ENCODE results near the gene ZACN.
"Not testable (repeated sequence)": the region's sequence is repeated elsewhere in the genome, so short reads cannot be mapped to it uniquely, and the experiment has no call there.

ZACN gene

DNA sequence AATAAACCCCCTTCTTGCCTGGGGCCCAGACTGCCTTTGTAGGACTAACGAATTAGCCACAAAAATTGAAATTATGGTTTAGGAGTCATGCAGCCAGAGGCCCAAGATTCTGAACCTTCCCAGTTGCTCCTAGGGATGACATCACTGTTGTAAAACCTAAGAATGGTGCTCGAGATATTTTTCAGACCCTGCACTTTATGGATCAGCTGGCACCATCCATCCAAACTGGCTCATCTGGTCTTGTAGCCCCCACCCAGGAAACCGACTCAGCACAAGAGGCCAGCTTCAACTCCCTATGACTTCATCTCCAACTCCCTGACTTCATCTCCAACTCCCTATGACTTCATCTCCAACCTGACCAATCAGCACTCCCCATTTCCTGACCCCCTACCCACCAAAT lies 40.9 kb upstream of the ZACN start:
- H3K4me3 ChIP-seq (ENCODE audit: low read depth, low read length) = no peak overlapping the region
- TF ChIP-seq, protein P1, sequence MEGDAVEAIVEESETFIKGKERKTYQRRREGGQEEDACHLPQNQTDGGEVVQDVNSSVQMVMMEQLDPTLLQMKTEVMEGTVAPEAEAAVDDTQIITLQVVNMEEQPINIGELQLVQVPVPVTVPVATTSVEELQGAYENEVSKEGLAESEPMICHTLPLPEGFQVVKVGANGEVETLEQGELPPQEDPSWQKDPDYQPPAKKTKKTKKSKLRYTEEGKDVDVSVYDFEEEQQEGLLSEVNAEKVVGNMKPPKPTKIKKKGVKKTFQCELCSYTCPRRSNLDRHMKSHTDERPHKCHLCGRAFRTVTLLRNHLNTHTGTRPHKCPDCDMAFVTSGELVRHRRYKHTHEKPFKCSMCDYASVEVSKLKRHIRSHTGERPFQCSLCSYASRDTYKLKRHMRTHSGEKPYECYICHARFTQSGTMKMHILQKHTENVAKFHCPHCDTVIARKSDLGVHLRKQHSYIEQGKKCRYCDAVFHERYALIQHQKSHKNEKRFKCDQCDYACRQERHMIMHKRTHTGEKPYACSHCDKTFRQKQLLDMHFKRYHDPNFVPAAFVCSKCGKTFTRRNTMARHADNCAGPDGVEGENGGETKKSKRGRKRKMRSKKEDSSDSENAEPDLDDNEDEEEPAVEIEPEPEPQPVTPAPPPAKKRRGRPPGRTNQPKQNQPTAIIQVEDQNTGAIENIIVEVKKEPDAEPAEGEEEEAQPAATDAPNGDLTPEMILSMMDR (IDR thresholded peaks at IDR 0.05; ENCODE audit: low read depth, low read length) = no peak

DNA sequence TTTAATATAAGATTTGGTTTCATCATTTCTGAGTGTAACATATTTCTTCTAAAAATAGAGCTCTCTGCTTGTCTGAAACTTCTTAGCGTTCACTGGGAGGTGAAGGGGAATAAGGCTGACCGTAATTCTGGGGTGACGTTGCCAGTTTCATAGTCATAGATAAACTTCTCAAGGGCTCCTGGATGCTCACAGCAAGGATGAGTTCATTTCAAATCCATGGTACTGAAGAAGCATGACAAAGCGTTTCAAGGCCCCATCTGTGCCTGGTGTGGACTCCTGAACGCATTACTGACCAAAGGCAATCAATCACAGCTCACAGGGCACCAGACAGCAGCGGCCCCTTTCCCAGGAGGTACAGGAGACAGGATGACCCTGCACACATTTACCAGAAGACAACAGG lies 39.9 kb upstream of the ZACN start:
- H3K4me3 ChIP-seq (ENCODE audit: low read depth, low read length) = no peak overlapping the region
- TF ChIP-seq, protein P1 (IDR thresholded peaks at IDR 0.05; ENCODE audit: low read depth, low read length) = no peak

DNA sequence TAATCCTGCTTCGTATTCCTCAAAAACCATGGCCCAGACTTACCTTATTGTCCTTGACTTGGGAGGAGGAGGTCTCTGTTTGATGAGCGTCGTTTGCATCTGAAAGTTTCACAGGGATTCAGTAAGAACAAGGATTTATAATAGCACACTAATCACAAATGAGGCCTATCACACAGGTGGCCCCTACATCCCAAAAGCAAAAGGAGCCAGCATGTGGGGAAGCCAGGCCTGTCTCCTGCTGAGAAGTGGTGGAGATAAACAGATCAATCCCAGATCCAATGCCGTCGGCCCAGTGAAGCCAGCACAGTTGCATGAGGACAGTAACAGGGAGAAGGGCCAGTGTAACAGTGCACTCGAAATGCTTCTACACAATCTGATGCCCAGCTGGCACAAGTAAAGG lies 38.6 kb upstream of the ZACN start:
- no peak overlapping the region for H3K4me3 ChIP-seq (ENCODE audit: low read depth, low read length)
- TF ChIP-seq, protein P1 (IDR thresholded peaks at IDR 0.05; ENCODE audit: low read depth, low read length) = no peak

DNA sequence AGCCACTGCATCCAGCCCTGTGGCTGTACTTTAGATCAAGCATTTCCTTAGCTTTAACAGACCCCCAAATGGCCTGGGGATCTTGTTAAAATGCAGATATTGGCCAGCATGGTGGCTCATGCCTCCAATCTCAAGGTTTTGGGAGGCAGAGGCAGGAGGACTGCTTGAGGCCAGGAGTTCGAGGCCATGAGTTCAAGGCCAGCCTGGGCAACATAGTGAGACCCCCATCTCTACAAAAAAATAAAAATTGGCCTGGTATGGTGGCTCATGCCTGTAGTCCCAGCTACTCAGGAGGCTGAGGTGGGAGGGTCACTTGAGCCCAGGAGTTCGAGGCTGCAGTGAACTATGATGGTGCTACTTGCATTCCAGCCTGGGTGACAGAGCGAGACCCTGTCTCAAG lies 36.1 kb upstream of the ZACN start:
- not testable (repeated sequence) for H3K4me3 ChIP-seq (ENCODE audit: low read depth, low read length)

DNA sequence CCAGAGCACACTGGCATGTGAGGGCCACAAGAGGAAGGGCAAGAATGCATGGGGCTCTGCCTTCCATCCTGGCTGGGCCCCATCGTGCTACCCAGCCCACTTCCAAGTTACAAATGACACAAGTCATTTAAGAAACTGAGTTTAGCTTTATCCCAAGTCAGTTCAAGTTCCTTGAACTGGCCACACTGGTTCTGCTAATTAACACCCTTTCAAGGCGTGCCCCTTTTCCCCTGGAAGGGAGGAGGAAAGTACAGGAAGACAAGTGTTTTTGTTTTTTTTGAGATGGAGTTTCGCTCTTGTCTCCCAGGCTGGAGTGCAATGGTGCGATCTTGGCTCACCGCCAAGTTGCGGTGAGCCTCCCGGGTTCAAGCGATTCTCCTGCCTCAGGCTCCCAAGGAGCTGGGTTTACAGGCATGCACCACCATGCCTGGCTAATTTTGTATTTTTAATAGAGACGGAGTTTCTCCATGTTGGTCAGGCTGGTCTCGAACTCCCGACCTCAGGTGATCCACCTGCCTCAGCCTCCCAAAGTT lies 34.4 kb upstream of the ZACN start:
- H3K4me3 ChIP-seq (ENCODE audit: low read depth, low read length) = not testable (repeated sequence)

DNA sequence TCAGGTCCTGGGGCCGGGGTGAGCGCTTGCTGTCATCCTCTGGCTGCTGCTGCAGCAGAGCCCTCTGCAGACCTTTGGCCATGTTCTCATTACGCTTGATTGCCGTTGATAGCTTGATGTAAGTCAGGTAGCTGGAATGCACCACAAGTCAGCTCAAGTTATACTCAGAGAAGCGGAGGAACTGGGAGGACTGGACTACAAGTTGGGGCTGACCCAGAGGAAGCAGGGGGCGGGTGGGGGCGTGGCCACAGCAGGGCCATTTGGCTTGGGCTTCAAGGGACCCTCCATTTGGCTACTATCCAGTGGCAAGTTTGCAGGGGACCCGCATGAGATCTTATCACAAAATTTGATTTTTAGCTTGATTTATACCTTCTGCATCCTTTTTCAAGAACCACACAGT lies 32.9 kb upstream of the ZACN start:
- TF ChIP-seq, protein P1 (IDR thresholded peaks at IDR 0.05; ENCODE audit: low read depth, low read length) = no peak
- no peak overlapping the region for H3K4me3 ChIP-seq (ENCODE audit: low read depth, low read length)

DNA sequence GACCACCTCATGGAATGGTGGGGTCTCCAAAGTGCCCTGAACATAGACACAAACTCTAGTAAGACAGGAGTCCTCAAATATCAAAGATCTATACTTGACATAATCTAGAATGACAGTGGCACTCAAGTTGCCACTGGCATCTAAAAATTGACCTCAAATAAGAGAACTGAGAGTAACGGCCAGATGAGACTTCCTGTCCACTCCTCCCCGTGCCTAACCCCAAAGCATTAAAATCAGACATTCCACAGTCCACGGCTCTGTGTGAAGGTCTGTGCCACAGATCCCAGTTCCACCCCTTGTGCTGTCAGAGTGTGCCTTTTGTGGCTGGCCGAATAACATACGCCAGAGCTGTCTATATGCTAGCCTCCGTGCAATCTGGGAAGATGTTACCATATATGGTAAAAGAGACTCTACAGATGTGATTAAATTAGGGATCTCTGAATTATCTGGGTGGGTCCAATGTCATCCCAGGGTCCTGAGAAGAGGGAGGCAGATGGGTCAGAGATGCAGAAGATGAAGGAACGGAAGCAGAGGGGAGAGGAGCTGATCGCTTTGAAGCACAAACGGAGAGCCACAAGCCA lies 30.9 kb upstream of the ZACN start:
- H3K4me3 ChIP-seq (ENCODE audit: low read depth, low read length) = no peak overlapping the region
- TF ChIP-seq, protein P1 (IDR thresholded peaks at IDR 0.05; ENCODE audit: low read depth, low read length) = no peak

DNA sequence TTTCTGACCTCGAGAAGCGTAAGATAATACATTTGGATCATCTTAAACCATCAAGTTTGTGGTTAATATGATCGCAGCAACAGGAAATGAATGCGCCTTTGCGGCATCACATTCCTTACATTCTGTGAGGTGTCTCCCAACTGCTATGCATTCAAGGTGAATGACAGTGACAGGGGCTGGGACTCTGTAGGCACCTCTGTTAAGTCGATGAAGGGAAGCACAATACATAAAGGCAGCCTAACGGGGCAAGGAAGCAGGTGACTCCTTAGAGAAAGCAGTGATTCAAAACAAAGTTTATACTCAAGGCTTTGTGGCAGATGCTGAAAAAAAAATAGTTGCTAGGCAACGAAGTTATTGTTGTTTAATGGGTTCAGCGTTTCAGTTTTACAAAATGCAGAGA lies 30.3 kb upstream of the ZACN start:
- TF ChIP-seq, protein P1 (IDR thresholded peaks at IDR 0.05; ENCODE audit: low read depth, low read length) = no peak
- H3K4me3 ChIP-seq (ENCODE audit: low read depth, low read length) = no peak overlapping the region
